ENCODE measurements around the gene DAPK3.

DNA sequence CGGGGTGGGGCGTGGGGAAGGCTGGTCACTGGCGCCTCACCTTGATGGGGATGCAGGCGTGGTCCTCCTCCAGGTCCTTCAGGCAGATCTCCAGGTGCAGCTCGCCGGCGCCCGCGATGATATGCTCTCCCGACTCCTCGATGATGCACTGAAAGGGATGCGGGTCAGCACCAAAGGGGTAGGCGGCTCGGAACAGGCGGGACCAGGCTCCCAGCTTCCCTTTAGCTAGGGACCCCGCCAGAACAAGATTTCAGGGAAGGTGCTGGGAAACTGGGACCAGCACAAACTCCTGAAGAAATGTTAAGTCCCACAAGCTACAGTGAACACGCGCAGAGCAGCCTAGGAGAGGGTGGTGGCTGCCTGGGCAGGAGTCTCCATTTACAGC, 8.4 kb upstream of the DAPK3 start:
- TF ChIP-seq EZH2phosphoT487 (IDR thresholded peaks at IDR 0.05; ENCODE audit: low read depth, severe bottlenecking, unreplicated experiment) (no peak), EZH2 (IDR thresholded peaks at IDR 0.05; ENCODE audit: borderline replicate concordance) (no peak)
- TF ChIP-seq, protein P1, sequence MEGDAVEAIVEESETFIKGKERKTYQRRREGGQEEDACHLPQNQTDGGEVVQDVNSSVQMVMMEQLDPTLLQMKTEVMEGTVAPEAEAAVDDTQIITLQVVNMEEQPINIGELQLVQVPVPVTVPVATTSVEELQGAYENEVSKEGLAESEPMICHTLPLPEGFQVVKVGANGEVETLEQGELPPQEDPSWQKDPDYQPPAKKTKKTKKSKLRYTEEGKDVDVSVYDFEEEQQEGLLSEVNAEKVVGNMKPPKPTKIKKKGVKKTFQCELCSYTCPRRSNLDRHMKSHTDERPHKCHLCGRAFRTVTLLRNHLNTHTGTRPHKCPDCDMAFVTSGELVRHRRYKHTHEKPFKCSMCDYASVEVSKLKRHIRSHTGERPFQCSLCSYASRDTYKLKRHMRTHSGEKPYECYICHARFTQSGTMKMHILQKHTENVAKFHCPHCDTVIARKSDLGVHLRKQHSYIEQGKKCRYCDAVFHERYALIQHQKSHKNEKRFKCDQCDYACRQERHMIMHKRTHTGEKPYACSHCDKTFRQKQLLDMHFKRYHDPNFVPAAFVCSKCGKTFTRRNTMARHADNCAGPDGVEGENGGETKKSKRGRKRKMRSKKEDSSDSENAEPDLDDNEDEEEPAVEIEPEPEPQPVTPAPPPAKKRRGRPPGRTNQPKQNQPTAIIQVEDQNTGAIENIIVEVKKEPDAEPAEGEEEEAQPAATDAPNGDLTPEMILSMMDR (IDR thresholded peaks at IDR 0.05; ENCODE audit: poor library complexity) = no peak

All from hepatocyte (in vitro differentiated cells).